Lower leg skin (tissue), 4 donors: ENCODE results near the gene IL17RA. TPM values are rescaled to one million over a fixed set of nuclear protein-coding genes. Genes with fewer than 3 reads are reported as not detected.
A peak's percentile ranks its signal among the peaks of the same experiment; 100 is the strongest.

Experiments used
- DNase-seq, 2 donors: peaks; one replicate each; pipeline ENCODE4 v3.0.0-alpha.2; 2019; ENCODE audit warnings: low spot score in 2 of 2
- H3K4me3 ChIP-seq: fragments of 200-600 bp; sonication (generic); 2 replicates; pipeline ENCODE4 v1.5.1; 2017; ENCODE audit warnings: mild to moderate bottlenecking, low read depth; ENCODE audit not compliant: poor library complexity, severe bottlenecking
- POLR2A ChIP-seq, 2 donors: fragments of 450-650 bp; IDR thresholded peaks; one replicate each; pipeline ENCODE4 v1.6.1; 2016 to 2017; ENCODE audit warnings: antibody characterized with exemption in 2 of 2, mild to moderate bottlenecking in 1 of 2, moderate library complexity in 1 of 2
- WGBS, 2 donors: methylation state at CpG; one replicate each; pipeline ENCODE4 v1.1.5; 2018; 5-methylcytosine and 5-hydroxymethylcytosine counted together
- intact Hi-C: fragments of 100-400 bp; cut with DNase I; formaldehyde crosslinking; loops from one replicate; pipeline ENCODE4 v1.15.0; 2023; ENCODE audit warnings: low total_unique reads
- total RNA-seq, 4 donors: library from RNA; depleted of rRNA; stranded (reverse); fragments of >200 nt; gene quantifications; one replicate each; pipeline ENCODE4 v1.1.0, GENCODE V29; 2016
- TF ChIP-seq, protein P1 (sequence below), 3 donors: fragments of 450-650 bp; IDR thresholded peaks; one replicate each; pipeline ENCODE4 v1.5.1; 2016; ENCODE audit warnings: antibody characterized with exemption in 3 of 3, mild to moderate bottlenecking in 3 of 3, moderate library complexity in 2 of 3

The IL17RA gene
- total RNA-seq, 4 donors from 2014 or later: 17.6 to 30.6 (median 21.3) TPM

DNA sequence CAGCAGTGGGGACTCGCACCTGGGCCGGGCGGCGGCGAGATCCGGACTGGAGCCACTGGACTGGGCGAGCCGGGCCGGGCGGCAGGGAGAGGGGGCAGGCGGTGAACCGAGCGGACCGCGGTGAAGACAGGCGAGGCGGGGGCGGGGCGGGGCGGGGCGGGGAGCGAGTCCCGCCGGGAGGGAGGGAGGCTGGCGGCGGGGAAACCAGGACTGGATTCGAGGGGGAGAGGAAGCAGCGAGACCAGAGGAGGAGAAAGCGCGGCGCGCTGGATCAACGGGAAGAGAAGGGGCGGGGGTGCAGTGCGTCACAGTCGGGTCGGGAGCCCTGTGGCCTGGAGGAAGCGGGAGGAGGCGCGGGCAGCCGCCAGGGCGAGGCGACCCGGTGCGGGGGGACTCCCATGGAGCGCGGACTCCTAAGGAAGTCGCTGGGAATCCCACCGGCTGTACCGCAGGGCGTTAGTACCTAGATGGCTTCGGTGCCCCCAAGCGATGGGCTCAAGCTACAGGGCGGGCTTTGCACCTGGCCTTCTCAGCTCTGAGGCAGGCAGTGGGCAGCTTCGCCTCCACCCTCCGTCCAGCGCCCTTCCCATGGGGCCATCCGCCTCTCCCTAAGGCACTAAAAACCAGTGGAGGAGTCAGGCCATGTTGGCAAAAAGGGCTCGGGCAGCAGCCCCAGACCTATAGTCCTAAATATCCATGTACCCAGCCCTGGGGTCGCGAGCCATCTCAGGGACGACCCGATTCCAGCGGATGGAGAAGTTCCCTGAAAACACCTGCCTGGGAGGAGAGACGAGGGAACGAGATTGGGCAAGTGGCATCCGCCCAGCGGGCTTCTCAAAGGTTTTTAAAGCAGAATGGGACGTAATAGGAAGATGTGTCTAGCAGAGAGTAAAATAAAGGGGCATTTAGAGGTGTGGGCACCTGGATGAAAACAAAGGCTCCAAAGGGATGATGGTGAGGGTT lies 36.7 kb downstream of the IL17RA start, which contains the start of gene TMEM121B:
Gene TMEM121B (minus strand): TSS at position 128 of the 963 bp plus-strand sequence. CDS start 233 bp downstream, outside the sequence.
- intact Hi-C loops: no loop called here
- TF ChIP-seq POLR2A (IDR thresholded peaks at IDR 0.05): no peak
- TF ChIP-seq, protein P1, sequence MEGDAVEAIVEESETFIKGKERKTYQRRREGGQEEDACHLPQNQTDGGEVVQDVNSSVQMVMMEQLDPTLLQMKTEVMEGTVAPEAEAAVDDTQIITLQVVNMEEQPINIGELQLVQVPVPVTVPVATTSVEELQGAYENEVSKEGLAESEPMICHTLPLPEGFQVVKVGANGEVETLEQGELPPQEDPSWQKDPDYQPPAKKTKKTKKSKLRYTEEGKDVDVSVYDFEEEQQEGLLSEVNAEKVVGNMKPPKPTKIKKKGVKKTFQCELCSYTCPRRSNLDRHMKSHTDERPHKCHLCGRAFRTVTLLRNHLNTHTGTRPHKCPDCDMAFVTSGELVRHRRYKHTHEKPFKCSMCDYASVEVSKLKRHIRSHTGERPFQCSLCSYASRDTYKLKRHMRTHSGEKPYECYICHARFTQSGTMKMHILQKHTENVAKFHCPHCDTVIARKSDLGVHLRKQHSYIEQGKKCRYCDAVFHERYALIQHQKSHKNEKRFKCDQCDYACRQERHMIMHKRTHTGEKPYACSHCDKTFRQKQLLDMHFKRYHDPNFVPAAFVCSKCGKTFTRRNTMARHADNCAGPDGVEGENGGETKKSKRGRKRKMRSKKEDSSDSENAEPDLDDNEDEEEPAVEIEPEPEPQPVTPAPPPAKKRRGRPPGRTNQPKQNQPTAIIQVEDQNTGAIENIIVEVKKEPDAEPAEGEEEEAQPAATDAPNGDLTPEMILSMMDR (IDR thresholded peaks at IDR 0.05): no peak
- peak within 1 kb of the TSS; percentile 30 for H3K4me3 ChIP-seq
- peak; percentile 55 to 92 for DNase-seq
- 7% methylated on average over 53 to 59 of the region's 69 CpGs for WGBS, 2 donors

DNA sequence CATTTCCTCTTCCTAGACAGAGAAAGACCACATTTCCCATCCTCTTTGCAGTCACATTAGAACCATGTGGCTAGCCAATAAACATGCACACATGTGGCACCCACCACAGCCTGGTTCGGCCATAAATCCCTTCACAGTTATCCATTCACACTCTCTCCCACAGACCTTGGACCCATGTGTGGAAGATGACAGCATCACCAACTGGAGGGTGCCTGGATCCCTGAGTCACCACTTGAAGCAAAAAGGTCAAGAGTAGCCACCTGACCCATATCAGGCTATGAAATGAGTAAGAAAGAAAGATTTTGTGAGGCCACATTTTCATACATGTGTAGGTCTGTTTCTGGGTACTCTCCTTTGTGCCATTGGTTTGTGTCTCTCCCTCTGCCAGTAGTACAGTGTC lies 45.4 kb downstream of the IL17RA start:
- no peak for TF ChIP-seq POLR2A (IDR thresholded peaks at IDR 0.05)
- TF ChIP-seq, protein P1 (IDR thresholded peaks at IDR 0.05): no peak
- DNase-seq: no peak
- no peak overlapping the region for H3K4me3 ChIP-seq
- intact Hi-C loops: no loop called here
- WGBS, 2 donors: 54 to 74% methylated on average over 1 of the region's 1 CpG

DNA sequence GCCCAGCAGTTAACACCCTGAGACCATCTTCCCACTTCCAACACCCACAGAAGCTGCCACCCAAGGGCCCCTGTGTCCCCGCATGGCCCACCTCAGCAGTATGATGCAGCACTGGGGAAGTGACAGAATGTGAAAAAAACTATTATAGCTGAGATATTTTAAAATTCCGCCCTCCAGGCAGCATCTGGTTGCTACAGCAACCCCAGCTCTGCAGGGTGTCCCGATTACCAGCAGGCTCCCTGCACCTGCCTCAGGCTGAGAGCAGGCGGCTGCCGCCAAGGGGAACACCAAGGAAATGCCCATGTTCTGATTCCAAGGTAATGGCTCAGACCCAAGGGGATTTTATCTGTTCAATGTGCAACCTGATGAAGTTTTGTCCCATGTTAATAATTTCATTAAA lies 46.9 kb downstream of the IL17RA start:
- intact Hi-C loops: no loop called here
- DNase-seq: no peak
- no peak overlapping the region for H3K4me3 ChIP-seq
- 29 to 39% methylated on average over 4 to 5 of the region's 5 CpGs for WGBS, 2 donors
- TF ChIP-seq, protein P1 (IDR thresholded peaks at IDR 0.05): no peak
- no peak for TF ChIP-seq POLR2A (IDR thresholded peaks at IDR 0.05)

DNA sequence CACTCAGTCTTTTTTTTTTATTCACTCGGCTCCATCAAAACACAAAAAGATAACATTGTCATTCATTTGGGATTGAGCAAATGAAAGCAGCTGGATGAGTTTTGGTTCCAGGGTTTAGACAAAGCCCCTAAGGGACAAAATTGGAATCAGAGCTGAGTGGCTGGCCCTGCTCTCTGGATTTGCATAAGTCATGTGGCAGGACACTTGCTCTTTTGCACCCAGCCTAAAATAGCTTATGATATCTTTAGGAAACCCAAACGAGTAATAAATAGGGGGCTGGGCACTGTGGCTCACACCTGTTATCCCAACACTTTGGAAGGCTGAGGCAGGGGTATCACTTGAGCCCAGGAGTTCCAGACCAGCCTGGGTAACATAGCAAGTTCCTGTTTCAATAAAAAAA lies 47.3 kb downstream of the IL17RA start:
- WGBS, 2 donors: 16 to 28% methylated on average over 2 of the region's 2 CpGs
- DNase-seq: no peak

GRCh38 chr22:17133137-17133536 lies 48.3 kb downstream of the IL17RA start:
- TF ChIP-seq, protein P1 (IDR thresholded peaks at IDR 0.05): no peak
- TF ChIP-seq POLR2A (IDR thresholded peaks at IDR 0.05): no peak
- 87 to 97% methylated on average over 7 of the region's 7 CpGs for WGBS, 2 donors
- H3K4me3 ChIP-seq: no peak overlapping the region
- intact Hi-C loops: no loop called here
- DNase-seq: no peak

More for the DNA sequence above, 47.3 kb downstream of the IL17RA start:
- intact Hi-C loops: no loop called here
- TF ChIP-seq POLR2A (IDR thresholded peaks at IDR 0.05): no peak
- H3K4me3 ChIP-seq: no peak overlapping the region

- 87 to 93% methylated on average over 15 of the region's 15 CpGs for WGBS, 2 donors
- no peak overlapping the region for H3K4me3 ChIP-seq
- TF ChIP-seq, protein P1 (IDR thresholded peaks at IDR 0.05): no peak
- no peak for TF ChIP-seq POLR2A (IDR thresholded peaks at IDR 0.05)
- intact Hi-C loops: no loop called here
- no peak for DNase-seq
Measured at GRCh38 chr22:17135153-17135760, 50.5 kb downstream of the IL17RA start.
